ENCODE measurements around the gene ADCY4. TPM values are rescaled to one million over a fixed set of nuclear protein-coding genes. Genes with fewer than 3 reads are reported as not detected.

Gene ADCY4
- total and polyA plus RNA-seq, 9 donors = 7.8 to 33.3 (median 11.9) TPM

- TF ChIP-seq POLR2A (IDR thresholded peaks at IDR 0.05) (no peak), EP300 (IDR thresholded peaks at IDR 0.05) (no peak), CTCF (IDR thresholded peaks at IDR 0.05) (no peak)
- H3K27ac ChIP-seq = no peak overlapping the region
- no peaks in the 10 kb centered on the region for H3K9me3 ChIP-seq
- H3K4me1 ChIP-seq (ENCODE audit: insufficient read depth) = no peaks in the 10 kb centered on the region
- WGBS, 3 donors = 54 to 74% (median 72%) methylated on average over 5 of the region's 5 CpGs
- no peak for DNase-seq
- no peaks in the 10 kb centered on the region for H3K36me3 ChIP-seq
- H3K4me3 ChIP-seq = no peak overlapping the region
- intact Hi-C loops (cut with DNase I) = no loop called here
- no peaks in the 10 kb centered on the region for H3K27me3 ChIP-seq
These were observed 18.9 kb upstream of the ADCY4 start for GRCh38 chr14:24353559-24354481.

GRCh38 chr14:24351517-24351916 lies 16.6 kb upstream of the ADCY4 start:
- Histone ChIP-seq H3K4me1 (ENCODE audit: insufficient read depth) (no peaks in the 10 kb centered on the region), H3K27me3 (no peaks in the 10 kb centered on the region), H3K27ac (no peak overlapping the region), H3K4me3 (no peak overlapping the region), H3K36me3 (no peaks in the 10 kb centered on the region), H3K9me3 (no peaks in the 10 kb centered on the region)
- 0 to 8% (median 4%) methylated on average over 4 of the region's 4 CpGs for WGBS, 3 donors
- intact Hi-C loops (cut with DNase I) = no loop called here
- TF ChIP-seq POLR2A (IDR thresholded peaks at IDR 0.05) (no peak), CTCF (IDR thresholded peaks at IDR 0.05) (no peak), EP300 (IDR thresholded peaks at IDR 0.05) (no peak)
- no peak for DNase-seq

GRCh38 chr14:24349742-24350141 lies 14.9 kb upstream of the ADCY4 start:
- WGBS, 3 donors = 62 to 78% (median 73%) methylated on average over 5 of the region's 5 CpGs
- Histone ChIP-seq H3K27ac (no peak overlapping the region), H3K27me3 (no peaks in the 10 kb centered on the region), H3K9me3 (no peaks in the 10 kb centered on the region), H3K4me3 (no peak overlapping the region), H3K4me1 (ENCODE audit: insufficient read depth) (no peaks in the 10 kb centered on the region), H3K36me3 (no peaks in the 10 kb centered on the region)
- DNase-seq = no peak
- TF ChIP-seq POLR2A (IDR thresholded peaks at IDR 0.05) = no peak
- intact Hi-C loops (cut with DNase I) = no loop called here

- H3K27me3 ChIP-seq = no peaks in the 10 kb centered on the region
- intact Hi-C loops (cut with DNase I) = no loop called here
- H3K27ac ChIP-seq = no peak overlapping the region
- 93 to 98% (median 94%) methylated on average over 2 of the region's 2 CpGs for WGBS, 3 donors
- no peaks in the 10 kb centered on the region for H3K9me3 ChIP-seq
- TF ChIP-seq EP300 (IDR thresholded peaks at IDR 0.05) = no peak
- no peak for TF ChIP-seq CTCF (IDR thresholded peaks at IDR 0.05)
- no peak for TF ChIP-seq POLR2A (IDR thresholded peaks at IDR 0.05)
- DNase-seq = no peak
- no peak overlapping the region for H3K4me3 ChIP-seq
- no peaks in the 10 kb centered on the region for H3K36me3 ChIP-seq
- H3K4me1 ChIP-seq (ENCODE audit: insufficient read depth) = no peaks in the 10 kb centered on the region
These were observed 13.3 kb upstream of the ADCY4 start for GRCh38 chr14:24348186-24348585.

- no peak overlapping the region for H3K27ac ChIP-seq
- no peak overlapping the region for H3K4me3 ChIP-seq
- intact Hi-C loops (cut with DNase I) = no loop called here
- TF ChIP-seq EP300 (IDR thresholded peaks at IDR 0.05) = no peak
- TF ChIP-seq POLR2A (IDR thresholded peaks at IDR 0.05) = no peak
- TF ChIP-seq CTCF (IDR thresholded peaks at IDR 0.05) = no peak
- no peaks in the 10 kb centered on the region for H3K27me3 ChIP-seq
- H3K4me1 ChIP-seq (ENCODE audit: insufficient read depth) = no peaks in the 10 kb centered on the region
- no peak for DNase-seq
- H3K36me3 ChIP-seq = no peaks in the 10 kb centered on the region
- H3K9me3 ChIP-seq = no peaks in the 10 kb centered on the region
- WGBS, 3 donors = 47 to 70% (median 57%) methylated on average over 1 of the region's 1 CpG
These were observed 12.3 kb upstream of the ADCY4 start for GRCh38 chr14:24347134-24347533.

Data from ovary (tissue), 9 donors.